22Rv1 (cell line): ENCODE results near the gene FANK1.

Experiments used
- H3K27ac ChIP-seq: fragments of 450-650 bp; 2 replicates; pipeline ENCODE4 v1.5.1; 2017
- CTCF ChIP-seq: fragments of 450-650 bp; IDR thresholded peaks from 2 replicates; pipeline ENCODE4 v1.5.1; 2017; ENCODE audit warnings: mild to moderate bottlenecking
- ZFX ChIP-seq: fragments of 450-650 bp; IDR thresholded peaks from 2 replicates; pipeline ENCODE4 v1.6.1; 2017; ENCODE audit warnings: antibody characterized with exemption, borderline replicate concordance

FANK1 gene

GRCh38 chr10:126016882-126017281, 120.5 kb downstream of the FANK1 start:
- no peak overlapping the region for H3K27ac ChIP-seq
- TF ChIP-seq CTCF (no peak), ZFX (no peak)

- TF ChIP-seq CTCF (no peak), ZFX (no peak)
- no peak overlapping the region for H3K27ac ChIP-seq
Measured at GRCh38 chr10:126017961-126018560, 121.7 kb downstream of the FANK1 start.

- H3K27ac ChIP-seq, result no peak overlapping the region
- TF ChIP-seq CTCF (no peak), ZFX (no peak)
Measured at GRCh38 chr10:126021833-126022500, 125.6 kb downstream of the FANK1 start.

- H3K27ac ChIP-seq, result no peak overlapping the region
- TF ChIP-seq CTCF (no peak), ZFX (no peak)
Measured at GRCh38 chr10:126022841-126023240, 126.5 kb downstream of the FANK1 start.

- no peak overlapping the region for H3K27ac ChIP-seq
- TF ChIP-seq CTCF (no peak), ZFX (no peak)
Measured at GRCh38 chr10:126027692-126028091, 131.3 kb downstream of the FANK1 start.

- TF ChIP-seq CTCF, result no peak
- no peak for TF ChIP-seq ZFX
- no peak overlapping the region for H3K27ac ChIP-seq
Measured at GRCh38 chr10:126029999-126030398, 133.6 kb downstream of the FANK1 start.

GRCh38 chr10:126034586-126034985, 138.2 kb downstream of the FANK1 start:
- TF ChIP-seq ZFX (no peak), CTCF (no peak)
- H3K27ac ChIP-seq, result no peak overlapping the region
